Liver (tissue), 9 donors: ENCODE measurements around the gene RIC3. TPM values are rescaled to one million over a fixed set of nuclear protein-coding genes. Genes with fewer than 3 reads are reported as not detected.

Source experiments
- DNase-seq: peaks from one replicate; pipeline ENCODE4 v3.0.0-alpha.2; 2017; ENCODE audit warnings: low spot score
- H3K27ac ChIP-seq, 2 donors: one replicate each; pipeline ENCODE4 v1.7.0; 2013; ENCODE audit warnings: inconsistent platforms in 2 of 2, low read length in 2 of 2, control low read depth in 1 of 2, low read depth in 1 of 2, mild to moderate bottlenecking in 1 of 2
- H3K27me3 ChIP-seq, 4 donors: one replicate each; pipeline versions ENCODE4 v1.6.1 to v1.7.0; 2013; ENCODE audit warnings: low read length in 3 of 4, inconsistent platforms in 1 of 4, mild to moderate bottlenecking in 1 of 4, moderate library complexity in 1 of 4; ENCODE audit not compliant: control insufficient read depth in 4 of 4, insufficient read depth in 4 of 4
- H3K36me3 ChIP-seq, 4 donors: one replicate each; pipeline versions ENCODE4 v1.6.1 to v1.7.0; 2013; ENCODE audit warnings: low read length in 3 of 4, mild to moderate bottlenecking in 3 of 4, low read depth in 1 of 4, moderate library complexity in 1 of 4; ENCODE audit not compliant: control insufficient read depth in 4 of 4, insufficient read depth in 3 of 4
- H3K4me1 ChIP-seq, 4 donors: one replicate each; pipeline versions ENCODE4 v1.6.1 to v1.7.0; 2013; ENCODE audit warnings: low read length in 3 of 4, mild to moderate bottlenecking in 3 of 4, moderate library complexity in 1 of 4; ENCODE audit not compliant: control insufficient read depth in 4 of 4, insufficient read depth in 4 of 4
- H3K4me3 ChIP-seq, 3 donors: one replicate each; pipeline versions ENCODE4 v1.6.1 to v1.7.0; 2013; ENCODE audit warnings: low read length in 3 of 3, control low read depth in 1 of 3, low read depth in 1 of 3, mild to moderate bottlenecking in 1 of 3
- H3K9ac ChIP-seq, 2 donors: one replicate each; pipeline ENCODE4 v1.7.0; 2013; ENCODE audit warnings: low read length in 2 of 2, mild to moderate bottlenecking in 2 of 2, moderate library complexity in 2 of 2, control low read depth in 1 of 2, low read depth in 1 of 2
- H3K9me3 ChIP-seq, 4 donors: one replicate each; pipeline versions ENCODE4 v1.6.1 to v1.7.0; 2013; ENCODE audit warnings: low read length in 3 of 4; ENCODE audit not compliant: control insufficient read depth in 4 of 4
- ATF3 ChIP-seq: IDR thresholded peaks from 2 replicates; pipeline ENCODE4 v1.6.1; 2016; ENCODE audit warnings: antibody characterized with exemption
- EGR1 ChIP-seq, 2 donors: IDR thresholded peaks; 2 replicates each; pipeline ENCODE4 v1.6.1; 2016 to 2018; ENCODE audit warnings: antibody characterized with exemption in 2 of 2, low read depth in 2 of 2
- FOXA1 ChIP-seq: IDR thresholded peaks from 2 replicates; pipeline ENCODE4 v1.6.1; 2016; ENCODE audit warnings: antibody characterized with exemption
- FOXA2 ChIP-seq: IDR thresholded peaks from 2 replicates; pipeline ENCODE4 v1.6.1; 2016; ENCODE audit warnings: antibody characterized with exemption
- GABPA ChIP-seq, 2 donors: IDR thresholded peaks in 1 of 2; conservative IDR thresholded peaks in 1 of 2; 2 replicates each; pipeline ENCODE4 v1.6.1; 2016; ENCODE audit warnings: antibody characterized with exemption in 2 of 2, mild to moderate bottlenecking in 1 of 2, moderate library complexity in 1 of 2
- HNF4A ChIP-seq, 2 donors: conservative IDR thresholded peaks; 2 replicates each; pipeline ENCODE4 v1.6.1; 2016; ENCODE audit warnings: antibody characterized with exemption in 2 of 2, mild to moderate bottlenecking in 2 of 2
- HNF4G ChIP-seq: IDR thresholded peaks from 2 replicates; pipeline ENCODE4 v1.6.1; 2016; ENCODE audit warnings: antibody characterized with exemption
- JUND ChIP-seq, 2 donors: IDR thresholded peaks; 2 replicates each; pipeline ENCODE4 v1.6.1; 2016; ENCODE audit warnings: antibody characterized with exemption in 2 of 2
- MAX ChIP-seq: IDR thresholded peaks from 2 replicates; pipeline ENCODE4 v1.6.1; 2016; ENCODE audit warnings: antibody characterized with exemption
- NR2F2 ChIP-seq: IDR thresholded peaks from 2 replicates; pipeline ENCODE4 v1.6.1; 2016; ENCODE audit warnings: antibody characterized with exemption
- RAD21 ChIP-seq, 2 donors: IDR thresholded peaks; 2 replicates each; pipeline ENCODE4 v1.6.1; 2016; ENCODE audit warnings: antibody characterized with exemption in 2 of 2, mild to moderate bottlenecking in 2 of 2
- TAF1 ChIP-seq: conservative IDR thresholded peaks from 2 replicates; pipeline ENCODE4 v1.6.1; 2016; ENCODE audit warnings: antibody characterized with exemption, mild to moderate bottlenecking
- YY1 ChIP-seq: IDR thresholded peaks from 2 replicates; pipeline ENCODE4 v1.6.1; 2016; ENCODE audit warnings: antibody characterized with exemption, mild to moderate bottlenecking
- ZBTB33 ChIP-seq: IDR thresholded peaks from 2 replicates; pipeline ENCODE4 v1.6.1; 2016; ENCODE audit warnings: antibody characterized with exemption
- whole genome bisulfite sequencing: extraction: QIAGEN DNeasy Blood & Tissue Kit; methylation state at CpG from one replicate; pipeline ENCODE4 v1.1.7; 2013; 5-methylcytosine and 5-hydroxymethylcytosine counted together
- polyA plus RNA-seq, 2 donors: library from polyadenylated mRNA; stranded (reverse) in 1 of 2; unstranded in 1 of 2; fragments of 200-250 nt in 1 of 2; fragments of >200 nt in 1 of 2; fragmentation: Nextera tagmentation in 1 of 2; extraction: Ambion mirVana in 1 of 2; gene quantifications; one replicate each; pipeline versions ENCODE4 v1.2.1 to v1.2.3, GENCODE V29; 2013 to 2015
- total RNA-seq, 2 donors: library from RNA; depleted of rRNA; stranded (reverse); fragments of >200 nt; gene quantifications; one replicate each; pipeline ENCODE4 v1.2.3, GENCODE V29; 2014
- TF ChIP-seq, protein P1 (sequence below): fragments of 150-350 bp; IDR thresholded peaks from 2 replicates; pipeline ENCODE4 v1.5.1; 2017; ENCODE audit warnings: improper control_type of control experiment, low read depth, low read length; ENCODE audit not compliant: missing input control
- donor health status: healthy.
- donor health status: healthy.
- donor health status: healthy.
- donor health status: healthy.
- donor health status: healthy.

Gene RIC3
- total and polyA plus RNA-seq, 4 donors: 0.89 to 9.8 (median 4.5) TPM

- Histone ChIP-seq H3K4me1 (no peaks in the 10 kb centered on the region), H3K9me3 (no peaks in the 10 kb centered on the region), H3K4me3 (no peak overlapping the region), H3K9ac (no peak overlapping the region), H3K36me3 (no peaks in the 10 kb centered on the region), H3K27me3 (no peaks in the 10 kb centered on the region), H3K27ac (no peak overlapping the region)
- 94% methylated on average over 3 of the region's 3 CpGs for WGBS
- no peak for DNase-seq
- TF ChIP-seq ZBTB33 (no peak), NR2F2 (no peak), MAX (no peak), HNF4A (conservative IDR thresholded peaks at IDR 0.05) (no peak), RAD21 (IDR thresholded peaks at IDR 0.05) (no peak), FOXA2 (no peak), TAF1 (no peak), ATF3 (no peak), JUND (IDR thresholded peaks at IDR 0.05) (no peak), YY1 (no peak), GABPA (IDR thresholded peaks at IDR 0.05 in 1 of 2, conservative IDR thresholded peaks at IDR 0.05 in 1 of 2) (no peak)
- TF ChIP-seq, protein P1, sequence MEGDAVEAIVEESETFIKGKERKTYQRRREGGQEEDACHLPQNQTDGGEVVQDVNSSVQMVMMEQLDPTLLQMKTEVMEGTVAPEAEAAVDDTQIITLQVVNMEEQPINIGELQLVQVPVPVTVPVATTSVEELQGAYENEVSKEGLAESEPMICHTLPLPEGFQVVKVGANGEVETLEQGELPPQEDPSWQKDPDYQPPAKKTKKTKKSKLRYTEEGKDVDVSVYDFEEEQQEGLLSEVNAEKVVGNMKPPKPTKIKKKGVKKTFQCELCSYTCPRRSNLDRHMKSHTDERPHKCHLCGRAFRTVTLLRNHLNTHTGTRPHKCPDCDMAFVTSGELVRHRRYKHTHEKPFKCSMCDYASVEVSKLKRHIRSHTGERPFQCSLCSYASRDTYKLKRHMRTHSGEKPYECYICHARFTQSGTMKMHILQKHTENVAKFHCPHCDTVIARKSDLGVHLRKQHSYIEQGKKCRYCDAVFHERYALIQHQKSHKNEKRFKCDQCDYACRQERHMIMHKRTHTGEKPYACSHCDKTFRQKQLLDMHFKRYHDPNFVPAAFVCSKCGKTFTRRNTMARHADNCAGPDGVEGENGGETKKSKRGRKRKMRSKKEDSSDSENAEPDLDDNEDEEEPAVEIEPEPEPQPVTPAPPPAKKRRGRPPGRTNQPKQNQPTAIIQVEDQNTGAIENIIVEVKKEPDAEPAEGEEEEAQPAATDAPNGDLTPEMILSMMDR: no peak
These were observed 11.9 kb downstream of the RIC3 start for GRCh38 chr11:8156877-8157276.

GRCh38 chr11:8149726-8150125 is 19.1 kb downstream of the RIC3 start:
- no peaks in the 10 kb centered on the region for H3K27me3 ChIP-seq
- 89% methylated on average over 6 of the region's 6 CpGs for WGBS

More at GRCh38 chr11:8149726-8150125, 19.1 kb downstream of the RIC3 start:
- Histone ChIP-seq H3K36me3 (no peaks in the 10 kb centered on the region), H3K9me3 (no peaks in the 10 kb centered on the region), H3K27ac (no peak overlapping the region), H3K4me1 (no peaks in the 10 kb centered on the region), H3K4me3 (no peak overlapping the region), H3K9ac (no peak overlapping the region)
- DNase-seq: no peak
- TF ChIP-seq, protein P1: no peak
- TF ChIP-seq HNF4G (no peak), FOXA2 (no peak), JUND (IDR thresholded peaks at IDR 0.05) (no peak), EGR1 (IDR thresholded peaks at IDR 0.05; ENCODE audit: low read depth in 2 of 2) (no peak), FOXA1 (no peak)
